HG03342 (cell line): Measurements from ENCODE around the gene UNC5C.

Experiments used
- ATAC-seq: cut with Tn5 transposase; IDR thresholded peaks from one replicate; pipeline ENCODE4 v1.9.1; 2021; ENCODE audit warnings: mild to moderate bottlenecking, moderate library complexity; ENCODE audit not compliant: unreplicated experiment

Gene UNC5C

DNA sequence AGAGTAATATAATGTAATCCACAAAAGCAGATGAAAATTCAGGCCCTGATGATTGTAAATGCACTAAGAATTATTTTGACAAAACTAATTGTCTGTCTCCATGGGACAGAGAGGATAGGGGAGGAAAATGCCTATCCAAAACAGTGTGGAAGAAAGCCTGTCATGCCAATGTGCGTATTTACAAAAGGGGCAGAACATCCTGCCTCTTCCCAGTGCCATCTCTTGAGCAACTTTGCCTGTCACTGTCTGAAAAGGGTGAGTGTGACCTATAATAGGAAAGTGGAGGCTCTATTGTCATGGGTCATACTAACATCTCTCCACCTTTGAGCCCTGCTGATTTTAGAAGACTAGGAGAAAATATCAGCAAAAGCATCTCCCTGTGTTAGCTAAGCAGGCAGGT lies 264.1 kb downstream of the UNC5C start:
- ATAC-seq = no peak

DNA sequence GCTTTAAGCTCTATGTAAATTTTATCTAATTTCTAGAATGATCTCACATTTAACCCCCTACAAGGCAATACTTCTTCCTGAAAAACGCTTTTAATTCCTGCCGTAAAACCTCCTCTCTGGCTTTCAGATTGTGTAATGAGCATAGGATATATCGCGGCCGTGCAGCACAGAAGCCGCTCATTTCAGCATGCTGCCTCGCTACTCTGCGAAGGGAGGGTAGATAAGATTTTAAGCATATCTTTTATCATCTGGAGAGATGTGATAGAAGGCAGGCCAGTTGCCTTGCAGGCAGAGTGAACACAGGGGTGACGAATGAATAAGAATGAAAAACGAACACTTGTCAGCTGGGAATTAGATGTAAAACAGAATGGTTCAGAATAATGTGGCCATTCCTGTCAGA lies 265.5 kb downstream of the UNC5C start:
- ATAC-seq = no peak

DNA sequence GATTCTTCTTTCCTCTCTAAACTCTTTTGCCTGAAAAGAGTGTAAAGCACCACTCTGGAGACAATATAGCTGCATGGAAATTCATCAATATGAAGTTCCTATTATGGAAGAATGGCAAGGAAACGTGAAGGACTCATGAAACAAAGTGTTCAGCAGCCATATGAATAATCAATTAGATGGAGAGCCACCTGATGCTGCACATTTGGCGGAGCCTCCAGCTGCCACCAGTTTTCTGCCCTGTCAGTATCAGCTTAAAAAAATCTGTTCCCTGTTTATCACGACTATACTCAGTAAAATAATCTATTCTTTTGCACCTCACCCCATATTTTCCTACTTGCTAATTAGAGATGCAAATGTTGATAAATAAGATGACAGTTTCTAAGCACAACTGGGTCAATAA lies 276.0 kb downstream of the UNC5C start:
- ATAC-seq = no peak

DNA sequence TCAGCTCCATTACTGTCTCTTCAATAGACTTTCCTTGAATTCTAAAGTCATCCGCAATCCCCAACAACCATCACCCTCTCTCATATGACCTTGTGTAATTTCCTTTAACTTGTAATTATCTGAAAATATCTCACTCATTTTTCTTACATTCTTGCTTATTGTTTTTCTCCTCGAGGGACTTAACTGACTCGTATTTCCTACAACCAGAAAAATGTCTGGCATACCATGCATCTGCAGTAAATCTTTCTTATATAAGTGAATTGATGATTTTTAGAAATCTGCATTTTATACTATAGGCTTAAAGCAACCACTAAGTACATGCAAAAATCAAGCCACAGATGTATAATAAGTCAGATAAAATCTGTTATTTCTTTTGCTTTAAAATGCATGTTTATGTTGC lies 276.7 kb downstream of the UNC5C start:
- no peak for ATAC-seq

DNA sequence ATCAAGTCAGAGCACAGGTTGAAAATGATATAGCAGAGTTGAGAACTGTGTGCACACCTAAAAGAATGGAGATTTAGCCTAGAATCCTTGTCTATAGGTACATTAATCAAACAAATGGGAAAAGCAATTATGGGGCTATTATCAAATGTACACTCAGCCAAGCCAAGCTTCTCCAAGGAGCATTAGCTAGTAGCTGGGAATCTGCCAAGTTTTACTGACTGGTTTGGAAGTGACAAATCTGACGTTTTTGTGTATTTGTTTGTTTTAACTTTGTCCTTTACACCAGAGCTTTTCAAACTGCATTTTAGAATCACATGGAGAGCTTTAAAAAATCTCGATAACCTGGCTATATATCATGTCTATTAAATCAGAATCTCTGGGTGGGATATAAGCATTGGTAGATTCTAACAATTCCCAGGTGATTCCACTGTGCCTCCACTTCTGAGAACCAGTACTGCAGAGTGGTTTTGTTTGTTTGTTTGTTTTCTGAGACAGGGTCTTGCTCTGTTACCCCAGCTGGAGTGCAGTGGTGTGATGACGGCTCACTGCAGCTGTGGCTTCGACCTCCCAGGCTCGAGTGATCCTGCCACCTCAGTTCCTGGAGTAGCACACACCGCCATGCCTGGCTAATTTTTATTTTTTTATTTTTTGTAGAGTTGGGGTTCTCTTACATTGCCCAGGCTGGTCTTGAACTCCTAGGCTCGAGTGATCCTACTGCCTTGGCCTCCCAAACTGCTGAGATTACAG lies 279.8 kb downstream of the UNC5C start:
- no peak for ATAC-seq

DNA sequence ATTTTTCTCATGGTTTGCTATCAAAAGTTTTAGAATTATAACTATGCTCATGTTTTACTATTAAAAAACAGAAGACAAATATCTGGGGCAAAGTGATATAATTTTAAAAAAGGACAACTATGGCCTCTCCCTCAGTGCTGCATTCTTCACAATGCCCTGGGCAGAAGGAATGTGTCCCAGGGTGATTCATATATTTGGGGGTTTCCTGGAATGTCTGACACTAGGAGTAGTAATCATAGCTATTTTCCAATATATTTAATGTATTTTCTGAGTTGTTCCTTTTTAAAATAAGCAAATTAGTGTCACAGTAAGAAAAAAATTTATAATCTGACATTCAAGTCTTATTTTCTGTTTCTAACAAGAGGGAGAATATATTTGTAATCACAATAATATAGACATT lies 281.7 kb downstream of the UNC5C start:
- no peak for ATAC-seq

DNA sequence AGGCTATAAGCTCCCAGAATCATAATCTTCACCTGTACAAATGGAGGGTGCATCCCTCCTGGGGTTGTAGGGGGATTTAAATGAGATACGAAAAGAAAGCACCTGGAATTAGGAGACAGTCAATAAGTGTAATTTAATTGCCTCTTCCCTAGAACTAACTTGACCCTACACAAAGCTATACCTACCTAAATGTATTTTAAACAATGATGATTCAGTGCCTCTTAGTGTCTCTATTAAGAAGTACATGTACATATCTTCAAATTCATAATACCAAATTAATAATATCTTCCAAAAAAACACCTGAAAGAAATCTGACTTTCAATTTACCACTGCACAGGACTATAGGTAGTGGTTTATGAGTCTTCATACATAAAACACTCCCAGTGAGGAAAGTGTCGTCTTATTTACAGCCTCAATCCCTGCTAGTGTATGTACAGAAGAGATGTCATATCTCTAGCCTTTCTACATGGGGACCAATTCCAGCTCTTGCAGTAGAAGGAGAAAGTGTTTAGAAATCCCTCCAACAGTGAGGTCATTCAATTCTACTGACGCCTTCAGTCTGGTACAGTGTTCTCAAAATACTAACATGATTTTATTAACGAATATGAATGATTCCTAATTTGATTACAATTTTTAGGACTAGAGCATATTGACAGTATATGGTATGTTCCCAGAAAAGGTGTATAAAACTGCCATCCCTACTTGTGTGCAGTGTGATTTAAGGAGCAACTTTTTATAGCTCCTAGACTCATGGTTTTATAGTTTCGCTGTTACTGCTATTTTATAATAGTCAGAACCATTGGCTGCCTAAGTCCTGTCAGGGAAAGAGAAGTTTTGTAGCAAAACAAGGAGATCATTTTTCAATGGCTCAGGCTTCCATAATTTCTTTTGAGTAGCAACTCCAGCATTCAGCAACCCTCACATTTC lies 282.7 kb downstream of the UNC5C start:
- ATAC-seq = no peak

DNA sequence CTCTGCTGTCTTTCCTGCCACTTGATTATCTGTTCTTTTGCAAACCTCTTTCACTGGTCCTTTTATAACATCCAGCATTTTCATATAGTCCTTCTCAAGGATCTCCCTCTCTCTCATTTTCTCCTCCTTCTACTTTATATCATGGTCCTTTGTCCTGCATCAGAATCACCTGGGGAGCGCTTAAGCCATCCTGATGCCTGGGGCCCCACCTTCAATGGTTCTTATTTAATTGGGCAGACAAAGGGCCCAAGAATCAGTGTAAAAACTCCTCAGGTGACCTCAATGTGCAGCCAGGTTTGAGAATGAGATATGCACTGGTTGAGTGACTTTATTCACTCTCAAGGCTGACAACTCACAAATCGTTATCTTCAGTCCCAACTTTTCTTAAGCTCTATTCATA lies 283.9 kb downstream of the UNC5C start:
- no peak for ATAC-seq

DNA sequence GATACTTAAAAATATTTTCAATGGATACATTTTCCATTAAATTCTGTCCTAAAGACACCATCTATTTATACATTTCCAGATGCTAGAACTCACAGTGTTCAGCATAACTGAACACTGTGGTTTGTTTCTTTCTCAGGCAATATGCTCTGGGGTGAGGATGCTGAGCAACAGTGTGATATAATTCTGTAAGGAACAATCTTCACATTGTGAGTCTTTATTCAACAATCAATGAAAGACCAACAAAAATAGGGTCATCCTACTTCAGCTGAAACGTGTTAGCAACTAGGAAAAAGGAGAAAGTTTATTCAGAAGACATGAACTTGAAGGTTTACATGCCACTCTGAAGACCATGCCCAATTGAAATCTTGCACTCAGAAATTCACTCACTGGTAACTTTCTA lies 284.8 kb downstream of the UNC5C start:
- no peak for ATAC-seq

DNA sequence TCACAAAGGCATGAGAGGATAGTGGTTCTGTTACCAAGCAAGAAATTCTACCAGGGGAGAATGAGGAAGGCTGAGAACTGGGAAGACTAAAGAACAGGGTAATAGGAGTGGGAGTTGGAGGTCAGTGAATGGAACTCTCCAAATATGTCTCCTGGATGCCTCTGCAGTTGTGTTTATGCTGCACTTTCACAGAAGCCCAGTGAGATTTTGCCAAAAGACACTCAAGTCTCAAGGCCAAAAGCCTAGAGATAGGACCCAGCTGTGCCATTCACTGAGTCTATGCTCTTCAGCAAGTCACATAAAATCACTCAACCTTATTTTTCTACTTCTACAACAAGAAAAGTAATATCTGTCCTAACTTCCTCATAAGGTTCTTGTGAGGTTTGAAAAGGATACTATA lies 285.4 kb downstream of the UNC5C start:
- ATAC-seq = no peak

DNA sequence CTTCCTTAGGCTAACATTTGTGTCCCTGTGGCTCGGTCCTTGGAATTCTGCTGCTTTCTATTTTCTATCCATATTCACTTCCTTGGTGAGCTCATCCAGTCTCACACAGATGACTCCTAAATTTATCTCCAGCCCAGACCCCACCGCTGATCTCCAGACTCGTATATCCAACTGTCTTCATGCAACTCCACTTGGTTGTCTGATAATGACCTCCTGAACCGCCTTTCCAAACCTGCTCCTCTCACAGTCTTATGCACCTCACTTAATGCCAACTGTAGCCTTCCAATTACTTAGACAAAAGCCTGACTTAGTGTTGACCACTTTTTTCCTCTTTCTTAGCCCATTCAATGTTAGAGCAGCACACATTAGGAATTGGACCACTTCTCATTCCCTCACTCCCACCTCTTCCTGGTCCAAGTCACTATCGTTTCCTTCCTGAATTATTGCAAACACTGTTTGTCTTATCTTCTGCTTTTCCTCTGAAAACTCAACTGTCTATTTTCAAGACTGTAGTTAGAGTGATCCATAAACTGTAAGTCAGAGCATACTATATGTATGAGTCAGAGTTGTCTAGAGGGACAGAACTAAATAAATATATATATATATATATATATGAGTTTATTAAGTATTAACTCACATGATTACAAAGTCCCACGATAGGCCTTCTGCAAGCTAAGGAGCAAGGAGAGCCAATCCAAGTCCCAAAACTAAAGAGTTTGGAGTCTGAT lies 292.5 kb downstream of the UNC5C start:
- ATAC-seq = no peak

DNA sequence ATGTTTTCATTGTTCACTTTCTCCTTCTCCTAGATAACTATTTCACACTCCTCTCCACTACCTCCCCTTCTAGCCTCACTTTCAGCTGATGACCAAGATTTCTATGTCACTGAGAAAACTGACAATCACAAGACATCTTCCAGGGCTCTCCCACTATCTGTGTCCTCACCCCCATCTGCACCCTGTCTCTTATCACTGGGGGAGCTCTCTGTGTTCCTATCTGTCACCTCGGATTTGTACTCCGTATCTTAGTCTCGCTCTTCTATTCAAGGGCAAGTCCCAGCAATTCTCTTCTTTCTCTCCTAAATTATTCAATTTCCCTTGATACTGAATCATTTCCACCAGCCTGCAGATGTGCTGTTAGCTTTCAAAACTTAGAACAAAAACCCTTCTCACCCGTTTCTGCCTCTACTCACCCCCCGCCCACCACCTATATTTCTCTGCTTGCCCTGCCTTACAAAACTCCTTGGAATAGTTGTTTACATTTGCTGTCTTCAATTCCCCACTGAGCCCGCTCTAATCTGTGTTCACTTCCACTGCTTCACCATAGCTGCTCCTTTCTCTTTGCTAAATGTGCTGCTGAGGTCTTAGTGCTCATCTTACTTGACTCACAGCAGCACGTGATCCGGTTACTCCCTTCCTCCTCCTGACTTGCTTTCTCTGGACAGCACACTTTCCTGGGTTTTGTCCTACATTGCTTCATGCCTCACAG lies 293.2 kb downstream of the UNC5C start:
- no peak for ATAC-seq

DNA sequence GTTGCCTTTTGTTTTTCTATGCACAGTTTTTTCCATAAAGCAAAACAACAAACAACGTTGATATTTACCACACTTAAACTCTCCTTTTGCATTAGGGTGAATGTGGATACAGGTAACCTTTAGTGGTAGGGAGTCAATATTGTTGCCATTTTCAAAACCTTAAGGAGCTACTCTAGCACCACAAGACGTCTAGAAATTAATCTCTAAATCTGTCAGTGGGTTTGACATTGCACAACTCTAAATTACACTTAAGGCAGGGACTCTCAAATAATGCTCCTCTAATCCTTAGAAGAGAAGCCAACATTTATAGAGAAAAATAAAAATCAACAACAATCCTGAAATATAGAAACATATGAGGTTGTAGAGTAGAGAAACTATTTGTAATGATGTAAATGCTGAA lies 297.2 kb downstream of the UNC5C start:
- no peak for ATAC-seq

DNA sequence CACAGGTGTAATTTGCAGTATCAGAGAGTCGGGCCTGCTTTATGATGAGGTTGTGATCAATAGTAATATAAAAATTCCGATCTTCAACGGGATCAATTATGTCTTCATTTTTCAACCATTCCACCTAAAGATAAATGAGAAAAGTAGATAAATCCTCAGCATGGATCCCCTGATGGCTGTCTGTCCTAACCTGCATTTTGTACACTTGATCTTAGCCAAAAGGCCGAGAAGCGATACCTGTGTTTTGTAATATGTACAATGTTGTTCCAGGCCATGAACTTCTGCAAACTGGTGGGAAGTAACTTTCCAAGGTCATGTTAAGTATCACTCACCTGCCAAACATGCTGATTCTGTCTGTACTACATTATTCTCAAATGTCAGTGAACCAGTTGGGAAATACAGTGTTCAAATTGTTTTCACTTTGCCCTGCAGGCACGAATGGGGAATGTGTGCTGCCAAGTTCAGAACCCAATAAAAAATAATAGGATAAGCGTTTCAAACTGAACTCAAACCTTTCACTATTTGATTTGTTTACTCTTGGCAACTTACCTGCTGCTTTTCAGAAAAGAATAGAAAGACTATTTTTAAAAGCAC lies 298.1 kb downstream of the UNC5C start:
- no peak for ATAC-seq

DNA sequence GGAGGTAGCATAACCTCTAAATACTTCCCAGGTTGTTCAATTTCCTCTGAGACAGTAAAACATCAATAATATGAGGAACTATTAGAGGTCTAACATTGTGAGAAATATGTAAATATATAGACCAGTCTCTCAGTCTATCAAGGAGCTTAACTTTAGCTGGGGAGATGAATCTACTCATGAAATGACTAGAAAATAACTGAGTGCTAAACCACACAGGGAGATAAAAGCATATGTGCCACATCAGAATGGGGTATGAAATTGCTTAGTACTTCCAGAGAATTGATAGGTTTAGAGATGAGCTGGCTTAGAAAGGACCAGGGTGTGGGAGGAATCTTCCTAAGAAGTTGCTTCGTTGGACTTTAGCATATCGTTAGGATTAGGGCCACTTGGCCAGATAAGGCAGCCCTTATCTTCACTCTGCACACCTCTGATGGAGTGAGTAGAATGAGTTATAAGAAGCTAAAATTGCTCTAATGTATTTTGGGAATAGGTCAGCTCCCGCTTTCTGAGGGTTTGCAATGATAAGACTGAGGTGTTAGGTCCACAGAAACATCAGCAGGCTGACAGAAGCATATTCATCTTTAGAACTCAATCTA lies 299.2 kb downstream of the UNC5C start:
- ATAC-seq = no peak

DNA sequence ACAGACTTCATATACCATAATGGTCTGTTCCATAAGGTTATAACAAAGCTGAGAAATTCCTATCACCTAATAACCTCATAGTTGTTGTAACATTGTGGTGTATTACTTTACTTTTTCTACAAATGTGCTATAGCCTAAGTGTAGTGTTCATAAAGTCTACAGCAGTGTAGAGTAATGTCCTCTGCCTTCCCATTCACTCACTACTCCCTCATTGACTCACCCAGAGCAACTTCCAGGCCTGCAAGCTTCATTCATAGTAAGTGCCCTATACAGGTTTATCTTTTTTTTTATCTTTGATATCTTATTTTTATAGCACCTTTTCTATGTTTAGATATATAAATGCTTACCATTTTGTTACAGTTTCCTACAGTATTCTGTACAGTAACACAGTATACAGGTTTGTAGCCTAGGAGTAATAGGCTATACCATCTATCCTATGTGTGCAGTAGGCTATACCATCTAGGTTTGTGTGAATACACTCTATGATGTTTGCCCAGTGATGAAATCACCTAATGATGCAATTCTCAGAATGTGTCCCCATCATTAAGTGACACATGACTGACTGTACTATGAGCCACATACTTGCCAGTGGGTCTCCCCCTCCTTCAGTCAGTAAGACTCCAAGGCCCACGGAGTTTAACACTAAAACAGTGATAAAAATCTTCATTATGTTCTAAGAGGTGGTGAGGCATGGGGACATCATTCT lies 299.9 kb downstream of the UNC5C start:
- no peak for ATAC-seq

DNA sequence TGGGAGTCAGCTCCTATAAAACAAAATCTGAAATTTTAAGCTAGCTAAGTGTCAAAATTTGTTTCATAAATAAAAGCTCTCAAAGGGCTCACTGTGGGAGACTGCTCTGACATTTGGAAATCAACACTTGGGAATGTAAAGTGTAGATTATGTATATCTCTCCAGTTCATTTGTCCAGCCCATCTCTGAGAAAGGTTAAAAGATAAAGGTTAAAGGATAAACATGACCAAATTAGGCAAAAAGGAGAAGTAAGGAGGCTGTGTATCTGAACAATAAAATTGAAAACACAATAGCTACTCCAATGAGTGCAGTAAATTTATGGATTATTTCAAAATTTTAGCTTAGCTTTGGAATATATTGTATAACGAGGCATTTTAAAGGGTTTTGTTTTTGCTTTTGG lies 304.9 kb downstream of the UNC5C start:
- no peak for ATAC-seq

DNA sequence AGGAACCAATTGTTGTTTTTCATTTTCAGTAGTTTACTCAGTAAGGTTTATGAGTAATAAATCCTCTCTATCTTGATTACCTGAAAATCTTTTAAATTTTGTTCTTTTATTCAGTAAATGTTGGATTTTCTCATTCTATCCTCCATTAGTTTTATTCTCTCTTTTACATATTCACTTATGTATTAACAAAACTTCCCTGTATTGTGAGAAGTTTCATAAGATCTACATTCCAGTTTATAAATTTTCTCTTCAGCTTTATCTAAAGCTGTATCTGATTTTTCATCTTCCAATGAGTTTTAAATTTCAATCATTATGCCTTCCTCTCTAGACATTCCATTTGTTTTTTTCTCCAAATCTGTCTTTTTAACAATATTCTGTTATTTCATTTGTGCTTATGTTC lies 310.2 kb downstream of the UNC5C start:
- no peak for ATAC-seq

DNA sequence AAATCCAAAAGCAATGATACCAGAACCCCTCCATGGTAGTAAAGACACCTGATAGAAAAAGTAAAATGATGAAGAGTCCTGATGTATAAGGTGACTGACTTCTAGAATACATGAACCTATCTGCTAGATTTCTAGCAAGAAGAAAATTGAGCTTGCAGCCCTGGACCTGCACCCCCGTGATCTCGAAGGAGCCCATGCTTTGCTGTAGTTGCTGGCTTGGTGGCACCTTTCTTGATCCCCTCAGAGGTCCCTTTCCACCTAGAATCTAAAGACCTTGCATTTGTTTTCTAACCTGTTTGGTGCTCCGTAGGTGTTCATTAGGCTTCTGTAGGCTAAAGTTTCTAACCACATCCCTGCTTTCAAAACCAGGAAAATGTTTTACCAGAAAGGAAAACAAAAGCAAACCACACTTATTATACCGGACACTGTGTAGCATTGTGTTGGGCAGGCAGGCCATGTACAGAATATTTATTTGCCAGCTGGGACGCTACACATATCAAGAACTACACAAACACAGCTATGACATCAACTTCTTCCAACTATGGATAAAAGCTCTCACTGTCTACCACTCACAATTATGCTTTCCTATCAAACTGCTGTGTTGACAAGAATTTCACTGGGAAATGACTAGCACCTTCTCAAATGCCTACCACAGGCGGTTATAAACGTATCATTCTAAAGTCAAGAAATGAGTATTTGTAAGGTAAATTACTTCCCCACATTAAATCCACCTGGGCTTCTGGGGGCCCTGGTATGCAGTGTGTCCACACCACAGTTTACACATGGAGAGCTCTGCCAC lies 316.2 kb downstream of the UNC5C start:
- no peak for ATAC-seq
